WTC11 (cell line): ENCODE measurements around the gene F2RL3. TPM values are rescaled to one million over a fixed set of nuclear protein-coding genes. Genes with fewer than 3 reads are reported as not detected.

Experiments used
- ATAC-seq: fragments of 200-7000 bp; cut with Tn5 transposase; 2 replicates; pipeline ENCODE4 v1.10.0; 2021; ENCODE audit warnings: mild to moderate bottlenecking, moderate library complexity
- CTCF ChIA-PET: fragments of 300-600 bp; sonication (Branson Sonifier 250); formaldehyde crosslinking; loops from one replicate; lab custom pipeline; 2021; ENCODE audit warnings: antibody characterized with exemption; lab: Charles Lee
- POLR2A ChIA-PET: fragments of 350-600 bp; sonication (Branson Sonifier 250); formaldehyde crosslinking; loops from one replicate; lab custom pipeline; 2021; ENCODE audit warnings: antibody characterized with exemption; lab: Charles Lee
- DNase-seq: peaks from one replicate; pipeline ENCODE4 v3.0.0; 2021; ENCODE audit warnings: low spot score
- H3K27ac Mint-ChIP-seq: 2 replicates; pipeline ENCODE4 v1.8.0; 2021; ENCODE audit warnings: mixed read lengths
- H3K27me3 Mint-ChIP-seq: 2 replicates; pipeline ENCODE4 v1.8.0; 2021; ENCODE audit warnings: low read depth, mild to moderate bottlenecking, moderate library complexity, mixed read lengths
- H3K36me3 Mint-ChIP-seq: 2 replicates; pipeline ENCODE4 v1.8.0; 2021; ENCODE audit warnings: mixed read lengths
- H3K4me1 Mint-ChIP-seq: 2 replicates; pipeline ENCODE4 v1.8.0; 2022; ENCODE audit warnings: mixed read lengths
- H3K4me3 Mint-ChIP-seq: 2 replicates; pipeline ENCODE4 v1.8.0; 2021; ENCODE audit warnings: mild to moderate bottlenecking, moderate library complexity, mixed read lengths
- H3K9me3 Mint-ChIP-seq: 2 replicates; pipeline ENCODE4 v1.8.0; 2021; ENCODE audit warnings: mixed read lengths
- CREB1 ChIP-seq: sonication (generic); formaldehyde crosslinking; IDR thresholded peaks from 2 replicates; pipeline ENCODE4 v1.8.0; 2023; ENCODE audit warnings: mild to moderate bottlenecking, missing genetic modification reagents
- FOXJ3 ChIP-seq: sonication (generic); formaldehyde crosslinking; IDR thresholded peaks from 2 replicates; pipeline ENCODE4 v1.9.0; 2021; ENCODE audit warnings: missing genetic modification reagents, mild to moderate bottlenecking, borderline replicate concordance
- GTF2I ChIP-seq: fragments of 250-450 bp; sonication (Bioruptor Pico); conservative IDR thresholded peaks from 2 replicates; pipeline ENCODE4 v1.4.0; 2021; ENCODE audit warnings: mild to moderate bottlenecking
- NR2C2 ChIP-seq: sonication (generic); formaldehyde crosslinking; IDR thresholded peaks from 2 replicates; pipeline ENCODE4 v1.8.0; 2022; ENCODE audit warnings: mild to moderate bottlenecking, missing genetic modification reagents
- RORB ChIP-seq: fragments of 250-450 bp; sonication (Bioruptor Pico); IDR thresholded peaks from 2 replicates; pipeline ENCODE4 v1.9.0; 2021; ENCODE audit warnings: mild to moderate bottlenecking
- TEAD1 ChIP-seq: sonication (generic); formaldehyde crosslinking; IDR thresholded peaks from 2 replicates; pipeline ENCODE4 v1.8.0; 2022; ENCODE audit warnings: mild to moderate bottlenecking, missing genetic modification reagents
- ZNF138 ChIP-seq: sonication (generic); formaldehyde crosslinking; conservative IDR thresholded peaks from 2 replicates; pipeline ENCODE4 v1.8.1; 2022; ENCODE audit warnings: mild to moderate bottlenecking, moderate library complexity, missing genetic modification reagents
- ZNF317 ChIP-seq: sonication (generic); formaldehyde crosslinking; IDR thresholded peaks from 2 replicates; pipeline ENCODE4 v1.8.1; 2023; ENCODE audit warnings: low read depth, mild to moderate bottlenecking, moderate library complexity, missing genetic modification reagents, borderline replicate concordance
- ZNF416 ChIP-seq: fragments of 250-450 bp; sonication (Bioruptor Pico); IDR thresholded peaks from 2 replicates; pipeline ENCODE4 v1.9.0; 2021; ENCODE audit warnings: mild to moderate bottlenecking, inconsistent platforms
- total RNA-seq: library from RNA; stranded (reverse); gene quantifications from 3 replicates; pipeline ENCODE4 v1.2.3, GENCODE V29; 2021
- TF ChIP-seq, protein P1 (sequence below): fragments of 250-450 bp; sonication (Bioruptor Pico); IDR thresholded peaks from 2 replicates; pipeline ENCODE4 v2.1.2; 2022; ENCODE audit warnings: mild to moderate bottlenecking, moderate library complexity
- TF ChIP-seq, protein P2 (sequence below): sonication (generic); formaldehyde crosslinking; IDR thresholded peaks from 2 replicates; pipeline ENCODE4 v1.8.0; 2023; ENCODE audit warnings: mild to moderate bottlenecking, missing genetic modification reagents
- TF ChIP-seq, protein P3 (sequence below): fragments of 250-450 bp; sonication (Bioruptor Pico); IDR thresholded peaks from 2 replicates; pipeline ENCODE4 v1.8.0; 2021; ENCODE audit warnings: mild to moderate bottlenecking
- TF ChIP-seq, protein P4 (sequence below): fragments of 250-450 bp; sonication (Bioruptor Pico); IDR thresholded peaks from 2 replicates; pipeline ENCODE4 v1.9.0; 2021; ENCODE audit warnings: moderate library complexity, mild to moderate bottlenecking, inconsistent platforms, borderline replicate concordance
- TF ChIP-seq, protein P5 (sequence below): sonication (generic); formaldehyde crosslinking; IDR thresholded peaks from 2 replicates; pipeline ENCODE4 v1.8.1; 2023; ENCODE audit warnings: mild to moderate bottlenecking, moderate library complexity, missing genetic modification reagents
- TF ChIP-seq, protein P6 (sequence below): sonication (generic); formaldehyde crosslinking; IDR thresholded peaks from 2 replicates; pipeline ENCODE4 v1.8.0; 2022; ENCODE audit warnings: mild to moderate bottlenecking, missing genetic modification reagents

The F2RL3 gene
- total RNA-seq, 1 experiment from 2014 or later: 0.11 TPM

DNA sequence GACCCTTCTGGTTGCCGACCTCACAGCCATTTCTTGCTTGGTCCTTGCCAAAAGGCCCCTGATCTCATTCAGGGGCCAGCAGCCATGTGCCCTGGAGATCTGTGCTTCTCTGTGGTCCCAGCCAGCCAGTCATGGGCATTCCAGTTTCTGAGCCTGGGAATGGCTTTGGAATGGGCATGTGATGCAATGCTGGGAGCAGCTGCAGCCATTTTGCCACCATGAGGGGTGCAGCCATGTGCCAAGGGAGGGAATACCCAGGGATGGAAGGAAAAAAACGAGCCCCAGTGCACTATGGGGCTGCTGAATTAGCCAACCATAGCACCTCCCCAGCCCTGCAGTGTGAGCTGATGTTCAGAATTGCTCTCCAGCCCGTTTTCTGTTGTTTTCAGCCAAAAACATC is 26.3 kb downstream of the F2RL3 start:
- Mint-ChIP-seq H3K27me3 (peaks cover 3% of the 10 kb centered on the region; the same call in 1 of the 2 replicates), H3K4me3 (no peak overlapping the region), H3K27ac (no peak overlapping the region), H3K9me3 (peaks cover 43% of the 10 kb centered on the region), H3K4me1 (no peaks in the 10 kb centered on the region), H3K36me3 (peaks cover 20% of the 10 kb centered on the region)
- ChIA-PET CTCF (no interaction called here), POLR2A (no interaction called here)
- no peak for ATAC-seq
- TF ChIP-seq GTF2I (CRISPR knock-in tag) (peak; percentile 80), CREB1 (CRISPR knock-in tag) (no peak)
- no peak for DNase-seq

DNA sequence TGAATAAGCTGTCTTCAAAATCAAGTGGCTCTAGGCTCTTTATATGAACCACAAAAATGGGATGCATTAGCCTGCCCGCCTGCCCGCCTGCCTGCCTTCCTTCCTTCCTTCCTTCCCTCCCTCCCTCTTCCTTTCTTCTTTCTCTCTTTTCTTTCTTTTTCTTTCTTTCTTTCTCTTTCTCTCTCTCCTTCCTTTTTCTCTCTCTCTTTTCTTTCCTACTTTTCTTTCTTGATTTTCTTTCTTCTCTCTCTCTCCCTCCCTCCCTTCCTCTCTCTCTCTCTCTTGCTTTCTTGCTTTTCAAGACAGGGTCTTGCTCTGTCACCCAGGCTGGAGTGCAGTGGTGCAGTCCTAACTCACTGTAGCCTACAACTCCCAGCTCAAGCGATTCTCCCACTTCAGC is 26.9 kb downstream of the F2RL3 start:
- Mint-ChIP-seq H3K27me3 (peaks cover 3% of the 10 kb centered on the region; the same call in 1 of the 2 replicates), H3K36me3 (peaks cover 20% of the 10 kb centered on the region), H3K4me1 (no peaks in the 10 kb centered on the region), H3K4me3 (no peak overlapping the region), H3K27ac (no peak overlapping the region), H3K9me3 (peaks cover 39% of the 10 kb centered on the region)
- ChIA-PET POLR2A (no interaction called here), CTCF (interaction anchor here (1.5 kb wide), 1 partner anchor 16 kb away, joined by 3 read pairs; no protein-coding TSS in a partner anchor)
- DNase-seq (no peak), ATAC-seq (no peak)
- TF ChIP-seq, protein P1, sequence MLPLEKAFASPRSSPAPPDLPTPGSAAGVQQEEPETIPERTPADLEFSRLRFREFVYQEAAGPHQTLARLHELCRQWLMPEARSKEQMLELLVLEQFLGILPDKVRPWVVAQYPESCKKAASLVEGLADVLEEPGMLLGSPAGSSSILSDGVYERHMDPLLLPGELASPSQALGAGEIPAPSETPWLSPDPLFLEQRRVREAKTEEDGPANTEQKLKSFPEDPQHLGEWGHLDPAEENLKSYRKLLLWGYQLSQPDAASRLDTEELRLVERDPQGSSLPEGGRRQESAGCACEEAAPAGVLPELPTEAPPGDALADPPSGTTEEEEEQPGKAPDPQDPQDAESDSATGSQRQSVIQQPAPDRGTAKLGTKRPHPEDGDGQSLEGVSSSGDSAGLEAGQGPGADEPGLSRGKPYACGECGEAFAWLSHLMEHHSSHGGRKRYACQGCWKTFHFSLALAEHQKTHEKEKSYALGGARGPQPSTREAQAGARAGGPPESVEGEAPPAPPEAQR: no peak
- TF ChIP-seq, protein P2, sequence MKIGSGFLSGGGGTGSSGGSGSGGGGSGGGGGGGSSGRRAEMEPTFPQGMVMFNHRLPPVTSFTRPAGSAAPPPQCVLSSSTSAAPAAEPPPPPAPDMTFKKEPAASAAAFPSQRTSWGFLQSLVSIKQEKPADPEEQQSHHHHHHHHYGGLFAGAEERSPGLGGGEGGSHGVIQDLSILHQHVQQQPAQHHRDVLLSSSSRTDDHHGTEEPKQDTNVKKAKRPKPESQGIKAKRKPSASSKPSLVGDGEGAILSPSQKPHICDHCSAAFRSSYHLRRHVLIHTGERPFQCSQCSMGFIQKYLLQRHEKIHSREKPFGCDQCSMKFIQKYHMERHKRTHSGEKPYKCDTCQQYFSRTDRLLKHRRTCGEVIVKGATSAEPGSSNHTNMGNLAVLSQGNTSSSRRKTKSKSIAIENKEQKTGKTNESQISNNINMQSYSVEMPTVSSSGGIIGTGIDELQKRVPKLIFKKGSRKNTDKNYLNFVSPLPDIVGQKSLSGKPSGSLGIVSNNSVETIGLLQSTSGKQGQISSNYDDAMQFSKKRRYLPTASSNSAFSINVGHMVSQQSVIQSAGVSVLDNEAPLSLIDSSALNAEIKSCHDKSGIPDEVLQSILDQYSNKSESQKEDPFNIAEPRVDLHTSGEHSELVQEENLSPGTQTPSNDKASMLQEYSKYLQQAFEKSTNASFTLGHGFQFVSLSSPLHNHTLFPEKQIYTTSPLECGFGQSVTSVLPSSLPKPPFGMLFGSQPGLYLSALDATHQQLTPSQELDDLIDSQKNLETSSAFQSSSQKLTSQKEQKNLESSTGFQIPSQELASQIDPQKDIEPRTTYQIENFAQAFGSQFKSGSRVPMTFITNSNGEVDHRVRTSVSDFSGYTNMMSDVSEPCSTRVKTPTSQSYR: no peak
- no peak for TF ChIP-seq FOXJ3 (CRISPR knock-in tag)
- TF ChIP-seq, protein P3, sequence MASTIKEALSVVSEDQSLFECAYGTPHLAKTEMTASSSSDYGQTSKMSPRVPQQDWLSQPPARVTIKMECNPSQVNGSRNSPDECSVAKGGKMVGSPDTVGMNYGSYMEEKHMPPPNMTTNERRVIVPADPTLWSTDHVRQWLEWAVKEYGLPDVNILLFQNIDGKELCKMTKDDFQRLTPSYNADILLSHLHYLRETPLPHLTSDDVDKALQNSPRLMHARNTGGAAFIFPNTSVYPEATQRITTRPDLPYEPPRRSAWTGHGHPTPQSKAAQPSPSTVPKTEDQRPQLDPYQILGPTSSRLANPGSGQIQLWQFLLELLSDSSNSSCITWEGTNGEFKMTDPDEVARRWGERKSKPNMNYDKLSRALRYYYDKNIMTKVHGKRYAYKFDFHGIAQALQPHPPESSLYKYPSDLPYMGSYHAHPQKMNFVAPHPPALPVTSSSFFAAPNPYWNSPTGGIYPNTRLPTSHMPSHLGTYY (CRISPR knock-in tag): no peak
- no peak for TF ChIP-seq ZNF317 (CRISPR knock-in tag)
- TF ChIP-seq, protein P4, sequence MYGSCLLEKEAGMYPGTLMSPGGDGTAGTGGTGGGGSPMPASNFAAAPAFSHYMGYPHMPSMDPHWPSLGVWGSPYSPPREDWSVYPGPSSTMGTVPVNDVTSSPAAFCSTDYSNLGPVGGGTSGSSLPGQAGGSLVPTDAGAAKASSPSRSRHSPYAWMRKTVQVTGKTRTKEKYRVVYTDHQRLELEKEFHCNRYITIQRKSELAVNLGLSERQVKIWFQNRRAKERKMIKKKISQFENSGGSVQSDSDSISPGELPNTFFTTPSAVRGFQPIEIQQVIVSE (CRISPR knock-in tag): no peak
- TF ChIP-seq RORB (CRISPR knock-in tag): no peak
- no peak for TF ChIP-seq NR2C2 (CRISPR knock-in tag)
- no peak for TF ChIP-seq ZNF138 (CRISPR knock-in tag)
- no peak for TF ChIP-seq GTF2I (CRISPR knock-in tag)
- TF ChIP-seq, protein P5, sequence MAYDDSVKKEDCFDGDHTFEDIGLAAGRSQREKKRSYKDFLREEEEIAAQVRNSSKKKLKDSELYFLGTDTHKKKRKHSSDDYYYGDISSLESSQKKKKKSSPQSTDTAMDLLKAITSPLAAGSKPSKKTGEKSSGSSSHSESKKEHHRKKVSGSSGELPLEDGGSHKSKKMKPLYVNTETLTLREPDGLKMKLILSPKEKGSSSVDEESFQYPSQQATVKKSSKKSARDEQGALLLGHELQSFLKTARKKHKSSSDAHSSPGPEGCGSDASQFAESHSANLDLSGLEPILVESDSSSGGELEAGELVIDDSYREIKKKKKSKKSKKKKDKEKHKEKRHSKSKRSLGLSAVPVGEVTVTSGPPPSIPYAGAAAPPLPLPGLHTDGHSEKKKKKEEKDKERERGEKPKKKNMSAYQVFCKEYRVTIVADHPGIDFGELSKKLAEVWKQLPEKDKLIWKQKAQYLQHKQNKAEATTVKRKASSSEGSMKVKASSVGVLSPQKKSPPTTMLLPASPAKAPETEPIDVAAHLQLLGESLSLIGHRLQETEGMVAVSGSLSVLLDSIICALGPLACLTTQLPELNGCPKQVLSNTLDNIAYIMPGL (CRISPR knock-in tag): no peak
- TF ChIP-seq TEAD1 (CRISPR knock-in tag): no peak
- TF ChIP-seq ZNF416 (CRISPR knock-in tag): no peak
- TF ChIP-seq, protein P6, sequence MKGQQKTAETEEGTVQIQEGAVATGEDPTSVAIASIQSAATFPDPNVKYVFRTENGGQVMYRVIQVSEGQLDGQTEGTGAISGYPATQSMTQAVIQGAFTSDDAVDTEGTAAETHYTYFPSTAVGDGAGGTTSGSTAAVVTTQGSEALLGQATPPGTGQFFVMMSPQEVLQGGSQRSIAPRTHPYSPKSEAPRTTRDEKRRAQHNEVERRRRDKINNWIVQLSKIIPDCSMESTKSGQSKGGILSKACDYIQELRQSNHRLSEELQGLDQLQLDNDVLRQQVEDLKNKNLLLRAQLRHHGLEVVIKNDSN (CRISPR knock-in tag): no peak
